NCI-H345 (cell line): ENCODE data around the gene MBNL2.

Source experiments
- DNase-seq: peaks from one replicate; lab custom pipeline; 2025; lab: John Stamatoyannopoulos, UW

The MBNL2 gene

DNA sequence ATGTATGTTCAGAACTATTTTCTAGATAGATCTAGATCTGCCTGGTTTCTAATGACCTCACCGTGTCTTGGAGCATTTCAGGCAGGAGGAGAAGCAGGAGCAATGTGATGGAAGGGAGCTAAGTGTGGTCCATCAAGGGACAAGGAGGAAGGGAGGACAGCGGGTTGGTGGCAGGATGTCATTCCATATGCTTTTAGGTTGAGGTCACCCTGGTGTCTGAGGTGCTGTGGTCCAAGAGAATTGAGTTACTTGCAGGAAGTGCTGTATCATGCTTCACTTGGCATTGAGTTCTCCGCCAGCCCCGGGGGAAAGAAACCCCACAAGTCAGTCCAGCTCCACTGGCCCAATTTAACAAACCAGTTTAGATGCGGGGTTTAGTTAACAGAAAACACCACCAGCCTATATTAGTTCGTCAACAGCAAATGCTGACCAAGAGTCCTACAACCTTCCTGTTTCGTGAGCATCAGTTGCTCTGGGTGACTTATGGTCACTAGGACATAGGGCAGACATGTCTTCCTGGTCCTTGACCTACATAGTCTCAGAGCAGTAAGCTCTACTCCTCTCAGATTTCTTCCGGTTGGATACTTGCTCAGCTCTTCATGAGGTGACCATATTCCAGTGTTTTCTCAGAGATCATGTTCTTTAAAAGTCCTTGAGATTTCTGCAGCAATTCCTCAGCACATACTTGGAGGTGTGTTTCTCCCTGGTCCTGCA lies 79.4 kb downstream of the MBNL2 start:
- no peak for DNase-seq

DNA sequence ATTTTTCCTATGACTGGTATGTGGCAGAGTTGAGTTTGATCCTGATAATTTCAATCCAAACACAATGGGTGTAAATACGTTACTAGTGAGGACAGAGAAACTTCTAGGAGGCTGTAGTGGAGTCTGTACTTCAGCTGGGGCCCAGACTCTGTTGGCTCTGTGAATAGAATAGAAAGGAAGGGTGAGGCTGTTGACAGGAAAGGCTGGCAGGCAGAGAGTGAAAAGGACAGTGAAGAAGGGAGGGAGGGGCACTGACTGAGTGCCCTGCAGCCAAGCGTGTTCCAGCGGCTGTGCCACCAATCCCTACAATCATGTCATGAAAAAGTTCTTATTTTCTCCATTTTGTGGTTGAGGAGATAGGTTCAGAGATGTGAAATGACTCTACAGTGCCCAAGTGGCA lies 80.5 kb downstream of the MBNL2 start:
- DNase-seq, result no peak

GRCh38 chr13:97306106-97306505 lies 84.0 kb downstream of the MBNL2 start:
- DNase-seq, result no peak

- no peak for DNase-seq
Observed at GRCh38 chr13:97306645-97307044, 84.5 kb downstream of the MBNL2 start.

DNA sequence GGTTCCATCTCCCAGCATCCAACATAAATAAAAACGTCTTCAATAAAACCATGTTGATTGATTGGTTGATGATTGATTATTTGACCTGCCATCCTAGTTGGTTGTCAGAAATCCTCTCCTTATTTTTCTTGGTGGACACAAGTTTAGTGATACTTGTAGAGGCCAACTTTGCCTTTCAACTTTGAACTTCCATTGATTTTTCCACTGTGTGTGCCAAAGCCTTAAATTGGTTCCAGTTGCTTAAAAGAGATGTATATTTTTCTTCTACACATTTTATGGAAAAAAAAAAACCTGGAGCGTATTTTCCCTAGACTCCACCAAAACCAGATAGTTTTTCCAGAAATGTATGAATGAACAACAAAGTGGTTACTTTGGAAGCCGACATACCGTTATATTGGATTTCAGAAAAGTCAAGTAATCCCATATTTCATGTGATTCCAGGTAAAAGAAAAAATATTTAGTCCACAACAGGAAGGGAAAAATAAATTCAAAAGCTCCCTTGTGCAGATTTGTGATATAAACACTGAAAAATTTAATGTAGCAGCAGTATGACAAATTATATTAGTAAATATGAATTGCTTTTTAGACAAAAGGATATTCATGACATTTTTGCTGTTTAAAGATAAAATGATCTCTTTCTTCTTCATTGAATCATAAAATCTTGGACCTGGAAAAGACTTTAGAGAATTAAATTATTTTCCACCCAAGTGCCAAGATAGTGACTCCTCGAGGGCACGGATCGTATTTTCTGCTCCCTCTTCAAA lies 85.2 kb downstream of the MBNL2 start:
- no peak for DNase-seq

DNA sequence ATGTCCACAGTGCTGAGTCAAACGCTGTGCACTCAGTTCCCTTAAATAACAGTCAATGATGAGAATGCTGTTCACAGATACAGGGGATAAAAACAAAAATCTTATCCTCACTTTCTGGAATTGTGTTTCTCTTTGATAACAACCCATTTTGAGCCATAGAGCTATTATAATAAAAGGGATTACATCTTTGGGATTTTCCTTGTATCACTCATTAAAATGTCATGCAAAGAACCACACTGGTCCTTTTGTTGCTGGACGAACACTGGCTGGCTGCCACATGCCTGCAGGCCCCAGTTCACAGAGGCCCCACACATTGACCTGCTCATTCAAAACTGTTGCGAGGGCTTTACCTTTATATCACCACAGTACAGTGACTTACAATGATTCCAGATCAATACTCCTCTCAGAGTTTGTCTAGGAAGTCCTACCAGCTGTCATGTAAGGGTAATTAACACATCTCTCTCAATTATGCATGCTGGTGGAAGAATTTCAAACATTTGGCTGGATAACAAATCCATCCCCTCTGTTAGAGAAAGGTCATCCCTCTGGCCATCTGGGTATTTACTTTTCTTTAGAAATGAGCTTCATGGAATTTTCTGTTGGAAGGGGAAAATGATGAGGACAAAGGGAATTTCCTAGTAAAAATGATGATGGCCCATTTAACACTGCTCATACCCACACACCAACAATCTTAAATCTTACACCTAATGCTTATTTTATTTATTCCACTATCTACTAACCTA lies 85.9 kb downstream of the MBNL2 start:
- peak; percentile 2 for DNase-seq

DNA sequence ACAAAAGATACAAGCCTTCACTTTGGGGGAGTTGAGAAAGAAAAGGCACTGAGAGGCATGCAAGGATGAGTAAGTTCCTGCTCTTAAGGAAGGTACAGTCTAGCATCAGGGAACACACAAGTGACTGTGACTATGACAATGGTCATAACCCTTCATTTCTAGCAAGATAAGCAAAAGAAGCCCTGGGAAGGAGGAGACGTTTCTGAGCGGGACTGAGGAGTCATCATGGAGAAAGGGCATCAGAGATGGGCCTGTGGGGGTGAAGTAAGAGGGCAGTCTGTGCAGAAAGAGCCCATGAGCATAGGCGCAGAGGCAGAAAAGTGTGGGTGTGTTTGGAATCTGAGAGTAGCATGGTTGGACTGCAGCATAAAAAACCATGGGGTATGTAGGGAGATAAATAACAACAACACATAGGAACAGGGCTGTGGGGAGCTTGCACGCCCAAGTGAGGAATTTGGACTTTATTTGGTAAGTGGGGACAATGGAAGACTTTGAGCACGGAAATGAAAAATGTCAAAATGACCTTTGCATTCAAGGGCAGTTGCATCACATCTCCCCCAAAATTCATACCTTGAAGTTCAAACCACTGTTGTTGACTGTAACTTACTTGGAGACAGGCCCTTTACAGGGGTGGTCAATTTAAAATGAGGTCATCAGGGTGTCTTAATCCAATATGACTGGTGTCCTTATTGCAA lies 86.7 kb downstream of the MBNL2 start:
- no peak for DNase-seq

GRCh38 chr13:97310809-97311436 lies 88.8 kb downstream of the MBNL2 start:
- DNase-seq, result peak; percentile 39

DNA sequence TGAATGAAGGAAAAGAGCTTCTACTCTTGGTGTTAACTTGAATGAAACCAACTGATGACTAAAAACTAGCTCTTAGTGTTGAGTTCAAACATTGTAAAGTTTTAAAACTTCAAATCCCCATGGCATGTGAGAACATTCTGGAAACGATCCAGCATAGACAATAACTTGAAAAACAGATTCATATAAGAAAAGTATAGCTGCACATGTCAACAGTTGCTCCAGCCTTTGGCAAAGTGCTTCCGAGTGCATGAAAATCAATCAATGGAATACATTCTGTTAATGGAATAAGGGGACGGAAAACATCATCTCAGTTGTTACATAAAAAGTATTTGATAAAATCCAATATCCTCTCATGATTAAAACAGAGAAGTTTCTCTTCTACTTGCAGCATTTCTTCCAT lies 89.8 kb downstream of the MBNL2 start:
- DNase-seq, result no peak

GRCh38 chr13:97313551-97314260 lies 91.6 kb downstream of the MBNL2 start:
- no peak for DNase-seq

- DNase-seq, result no peak
Observed at GRCh38 chr13:97316390-97316789, 94.3 kb downstream of the MBNL2 start.

- DNase-seq, result no peak
Observed at GRCh38 chr13:97317933-97318332, 95.8 kb downstream of the MBNL2 start.

DNA sequence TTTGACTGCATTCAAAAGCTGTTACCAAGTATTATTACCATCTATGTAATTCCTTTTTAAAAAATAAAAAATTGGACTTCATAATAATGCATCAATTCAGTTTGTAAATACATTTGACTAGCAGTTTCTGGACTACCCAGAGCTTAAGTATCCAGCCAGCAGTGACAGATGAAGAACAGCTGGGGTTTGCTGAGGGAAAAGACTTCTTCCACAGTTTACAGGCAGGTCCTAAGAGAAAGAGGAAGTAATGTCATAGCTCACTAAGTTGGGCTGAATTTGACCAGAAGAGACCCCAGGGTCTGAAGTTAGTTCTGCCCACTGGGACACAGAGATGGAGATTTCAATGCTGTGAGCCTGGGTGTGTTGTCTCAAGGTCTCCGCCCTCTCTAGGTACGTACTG lies 96.4 kb downstream of the MBNL2 start:
- no peak for DNase-seq

GRCh38 chr13:97319113-97319720 lies 97.1 kb downstream of the MBNL2 start:
- no peak for DNase-seq

GRCh38 chr13:97321101-97321500 lies 99.0 kb downstream of the MBNL2 start:
- DNase-seq, result no peak

- DNase-seq, result no peak
Observed at GRCh38 chr13:97321616-97322321, 99.6 kb downstream of the MBNL2 start.

- DNase-seq, result no peak
Observed at GRCh38 chr13:97322740-97323342, 100.7 kb downstream of the MBNL2 start.

DNA sequence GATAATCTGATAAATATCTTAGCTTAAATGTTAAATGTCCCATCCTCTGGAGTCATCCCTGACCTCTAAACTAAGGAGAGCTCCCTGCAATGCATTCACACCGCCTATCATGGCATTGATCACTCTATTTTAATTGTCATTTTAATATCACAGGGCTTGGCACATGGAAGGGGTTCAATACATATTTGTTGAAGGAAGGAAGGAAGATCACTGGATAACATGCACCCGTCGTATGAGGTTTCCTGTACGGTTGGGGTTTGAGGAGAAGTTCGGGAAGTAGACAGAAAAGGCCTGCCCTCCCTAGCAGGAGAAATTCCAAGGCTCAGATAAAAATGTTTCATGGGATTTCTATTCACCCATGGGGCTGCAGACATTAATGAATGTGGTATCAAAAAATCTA lies 102.0 kb downstream of the MBNL2 start:
- DNase-seq, result no peak

GRCh38 chr13:97325738-97326137 lies 103.6 kb downstream of the MBNL2 start:
- DNase-seq, result no peak

DNA sequence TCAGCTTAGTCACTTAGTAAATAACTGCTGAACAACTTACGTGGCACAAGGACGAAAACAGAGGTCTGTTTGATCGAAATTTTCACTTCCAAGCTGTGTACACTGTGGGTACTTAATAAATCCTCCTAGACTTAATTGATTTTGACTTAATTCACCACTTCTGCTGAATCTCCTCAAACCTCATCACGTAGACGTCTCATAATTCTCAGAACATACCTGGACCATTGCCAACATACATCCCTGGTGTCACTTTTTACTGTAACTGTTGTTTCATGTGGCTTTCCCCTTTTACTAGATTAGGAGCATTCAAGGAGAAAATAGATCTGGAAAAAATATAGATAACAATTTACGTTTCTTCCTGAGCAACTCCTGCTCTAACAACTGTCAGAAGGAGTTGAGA lies 105.0 kb downstream of the MBNL2 start:
- no peak for DNase-seq
